ENCODE measurements around the gene MYPOP. TPM values are rescaled to one million over a fixed set of nuclear protein-coding genes. Genes with fewer than 3 reads are reported as not detected.

The MYPOP gene
- total and polyA plus RNA-seq, 2 of the 13 experiments (the other 11 are each of a cell fraction or from before 2014, with no cell fraction given): 2.3 to 2.7 TPM

DNA sequence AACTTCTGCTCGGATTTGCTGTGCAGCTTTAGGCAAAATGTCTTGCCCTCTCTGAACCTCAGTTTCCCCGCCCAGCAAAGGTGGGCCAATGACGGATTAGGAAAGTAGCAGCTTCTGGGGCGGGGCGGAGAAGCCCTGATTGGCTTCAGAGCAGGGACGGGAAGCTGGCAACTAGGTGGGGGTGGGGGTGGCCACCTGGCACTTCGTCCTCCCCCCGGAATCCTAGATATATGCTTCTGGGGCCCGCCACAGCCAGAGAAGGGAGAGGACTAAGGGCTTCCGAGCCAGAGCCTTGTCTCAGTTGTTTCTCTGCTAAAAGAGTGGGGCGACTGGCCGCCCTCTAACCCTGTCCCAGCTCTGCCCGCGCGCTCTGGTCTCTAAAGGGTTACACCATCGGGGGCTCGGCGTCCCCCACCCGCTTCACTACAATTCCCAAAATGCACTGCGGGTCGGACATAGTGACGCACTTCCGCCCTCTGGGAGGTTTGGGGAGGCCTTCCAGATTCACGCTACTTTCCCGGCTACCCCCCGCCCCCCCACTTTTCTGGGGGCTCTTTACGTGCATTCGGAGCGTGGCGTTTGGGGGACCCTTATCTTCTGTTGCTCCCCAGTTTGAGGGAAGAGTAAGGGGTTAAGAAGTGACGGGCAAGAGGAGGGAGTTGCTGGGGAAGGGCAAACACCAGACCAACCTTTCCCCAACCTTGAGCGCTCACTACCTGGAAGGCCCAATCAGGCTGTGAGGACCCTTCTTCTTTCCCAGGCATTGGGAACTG, 15.8 kb downstream of the MYPOP start (continued):
- TF ChIP-seq, protein P1, sequence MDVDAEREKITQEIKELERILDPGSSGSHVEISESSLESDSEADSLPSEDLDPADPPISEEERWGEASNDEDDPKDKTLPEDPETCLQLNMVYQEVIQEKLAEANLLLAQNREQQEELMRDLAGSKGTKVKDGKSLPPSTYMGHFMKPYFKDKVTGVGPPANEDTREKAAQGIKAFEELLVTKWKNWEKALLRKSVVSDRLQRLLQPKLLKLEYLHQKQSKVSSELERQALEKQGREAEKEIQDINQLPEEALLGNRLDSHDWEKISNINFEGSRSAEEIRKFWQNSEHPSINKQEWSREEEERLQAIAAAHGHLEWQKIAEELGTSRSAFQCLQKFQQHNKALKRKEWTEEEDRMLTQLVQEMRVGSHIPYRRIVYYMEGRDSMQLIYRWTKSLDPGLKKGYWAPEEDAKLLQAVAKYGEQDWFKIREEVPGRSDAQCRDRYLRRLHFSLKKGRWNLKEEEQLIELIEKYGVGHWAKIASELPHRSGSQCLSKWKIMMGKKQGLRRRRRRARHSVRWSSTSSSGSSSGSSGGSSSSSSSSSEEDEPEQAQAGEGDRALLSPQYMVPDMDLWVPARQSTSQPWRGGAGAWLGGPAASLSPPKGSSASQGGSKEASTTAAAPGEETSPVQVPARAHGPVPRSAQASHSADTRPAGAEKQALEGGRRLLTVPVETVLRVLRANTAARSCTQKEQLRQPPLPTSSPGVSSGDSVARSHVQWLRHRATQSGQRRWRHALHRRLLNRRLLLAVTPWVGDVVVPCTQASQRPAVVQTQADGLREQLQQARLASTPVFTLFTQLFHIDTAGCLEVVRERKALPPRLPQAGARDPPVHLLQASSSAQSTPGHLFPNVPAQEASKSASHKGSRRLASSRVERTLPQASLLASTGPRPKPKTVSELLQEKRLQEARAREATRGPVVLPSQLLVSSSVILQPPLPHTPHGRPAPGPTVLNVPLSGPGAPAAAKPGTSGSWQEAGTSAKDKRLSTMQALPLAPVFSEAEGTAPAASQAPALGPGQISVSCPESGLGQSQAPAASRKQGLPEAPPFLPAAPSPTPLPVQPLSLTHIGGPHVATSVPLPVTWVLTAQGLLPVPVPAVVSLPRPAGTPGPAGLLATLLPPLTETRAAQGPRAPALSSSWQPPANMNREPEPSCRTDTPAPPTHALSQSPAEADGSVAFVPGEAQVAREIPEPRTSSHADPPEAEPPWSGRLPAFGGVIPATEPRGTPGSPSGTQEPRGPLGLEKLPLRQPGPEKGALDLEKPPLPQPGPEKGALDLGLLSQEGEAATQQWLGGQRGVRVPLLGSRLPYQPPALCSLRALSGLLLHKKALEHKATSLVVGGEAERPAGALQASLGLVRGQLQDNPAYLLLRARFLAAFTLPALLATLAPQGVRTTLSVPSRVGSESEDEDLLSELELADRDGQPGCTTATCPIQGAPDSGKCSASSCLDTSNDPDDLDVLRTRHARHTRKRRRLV (CRISPR knock-in tag; IDR thresholded peaks at IDR 0.05): no peak; the same call in 1 of the 2 replicates
- no peak for TF ChIP-seq ZNF557 (CRISPR knock-in tag; IDR thresholded peaks at IDR 0.05)
- TF ChIP-seq TP53 (CRISPR knock-in tag; conservative IDR thresholded peaks at IDR 0.05): 0 out of 2 replicates have a peak, but pooled peaks have one; percentile 46
- TF ChIP-seq, protein P2, sequence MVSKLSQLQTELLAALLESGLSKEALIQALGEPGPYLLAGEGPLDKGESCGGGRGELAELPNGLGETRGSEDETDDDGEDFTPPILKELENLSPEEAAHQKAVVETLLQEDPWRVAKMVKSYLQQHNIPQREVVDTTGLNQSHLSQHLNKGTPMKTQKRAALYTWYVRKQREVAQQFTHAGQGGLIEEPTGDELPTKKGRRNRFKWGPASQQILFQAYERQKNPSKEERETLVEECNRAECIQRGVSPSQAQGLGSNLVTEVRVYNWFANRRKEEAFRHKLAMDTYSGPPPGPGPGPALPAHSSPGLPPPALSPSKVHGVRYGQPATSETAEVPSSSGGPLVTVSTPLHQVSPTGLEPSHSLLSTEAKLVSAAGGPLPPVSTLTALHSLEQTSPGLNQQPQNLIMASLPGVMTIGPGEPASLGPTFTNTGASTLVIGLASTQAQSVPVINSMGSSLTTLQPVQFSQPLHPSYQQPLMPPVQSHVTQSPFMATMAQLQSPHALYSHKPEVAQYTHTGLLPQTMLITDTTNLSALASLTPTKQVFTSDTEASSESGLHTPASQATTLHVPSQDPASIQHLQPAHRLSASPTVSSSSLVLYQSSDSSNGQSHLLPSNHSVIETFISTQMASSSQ (IDR thresholded peaks at IDR 0.05; ENCODE audit: low read depth): peak; percentile 61
- TF ChIP-seq, protein P2 (CRISPR knock-in tag; IDR thresholded peaks at IDR 0.05; ENCODE audit: borderline replicate concordance): peak; percentile 25; the same call in 1 of the 2 replicates
- 0 out of 2 replicates have a peak, but pooled peaks have one; percentile 66 for TF ChIP-seq NKX3-1 (CRISPR knock-in tag; IDR thresholded peaks at IDR 0.05)
- no peak for TF ChIP-seq HMG20B (CRISPR knock-in tag; conservative IDR thresholded peaks at IDR 0.05)
- TF ChIP-seq JUN (CRISPR knock-in tag; IDR thresholded peaks at IDR 0.05): no peak
- no peak for TF ChIP-seq ONECUT2 (CRISPR knock-in tag; IDR thresholded peaks at IDR 0.05)
- TF ChIP-seq ZNF143 (CRISPR knock-in tag; IDR thresholded peaks at IDR 0.05): peak; percentile 92
- TF ChIP-seq ASH2L (IDR thresholded peaks at IDR 0.05; ENCODE audit: insufficient read length, low read depth, low read length): peak; percentile 44
- TF ChIP-seq, protein P3, sequence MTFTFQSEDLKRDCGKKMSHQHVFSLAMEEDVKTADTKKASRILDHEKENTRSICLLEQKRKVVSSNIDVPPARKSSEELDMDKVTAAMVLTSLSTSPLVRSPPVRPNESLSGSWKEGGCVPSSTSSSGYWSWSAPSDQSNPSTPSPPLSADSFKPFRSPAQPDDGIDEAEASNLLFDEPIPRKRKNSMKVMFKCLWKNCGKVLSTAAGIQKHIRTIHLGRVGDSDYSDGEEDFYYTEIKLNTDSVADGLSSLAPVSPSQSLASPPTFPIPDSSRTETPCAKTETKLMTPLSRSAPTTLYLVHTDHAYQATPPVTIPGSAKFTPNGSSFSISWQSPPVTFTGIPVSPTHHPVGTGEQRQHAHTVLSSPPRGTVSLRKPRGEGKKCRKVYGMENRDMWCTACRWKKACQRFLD (CRISPR knock-in tag; IDR thresholded peaks at IDR 0.05; ENCODE audit: borderline replicate concordance): 0 out of 2 replicates have a peak, but pooled peaks have one; percentile 49
